ENCODE measurements around the gene CACNA2D3.
"Not testable (repeated sequence)": the region's sequence is repeated elsewhere in the genome, so short reads cannot be mapped to it uniquely, and the experiment has no call there.

- not testable (repeated sequence) for TF ChIP-seq CTCF (conservative IDR thresholded peaks at IDR 0.05; ENCODE audit: low read length); EZH2phosphoT487 (IDR thresholded peaks at IDR 0.05; ENCODE audit: borderline replicate concordance, low read depth, low read length)
These were observed 989.6 kb downstream of the CACNA2D3 start for GRCh38 chr3:55111906-55112305.
